Epithelial cell of esophagus (primary cell): ENCODE data around the gene CDK13.

Experiments used
- DNase-seq: peaks from one replicate; pipeline ENCODE4 v3.0.0; 2010; ENCODE audit warnings: low read depth
- H3K4me3 ChIP-seq: 2 replicates; pipeline ENCODE4 v1.5.1; 2011; ENCODE audit warnings: mild to moderate bottlenecking, low read length, control low read depth
- TF ChIP-seq, protein P1 (sequence below): IDR thresholded peaks from 2 replicates; pipeline ENCODE4 v1.5.1; 2011; ENCODE audit warnings: low read depth, mild to moderate bottlenecking, low read length, control low read depth, inconsistent platforms; ENCODE audit not compliant: insufficient read depth; ENCODE audit errors: missing control alignments

The CDK13 gene

DNA sequence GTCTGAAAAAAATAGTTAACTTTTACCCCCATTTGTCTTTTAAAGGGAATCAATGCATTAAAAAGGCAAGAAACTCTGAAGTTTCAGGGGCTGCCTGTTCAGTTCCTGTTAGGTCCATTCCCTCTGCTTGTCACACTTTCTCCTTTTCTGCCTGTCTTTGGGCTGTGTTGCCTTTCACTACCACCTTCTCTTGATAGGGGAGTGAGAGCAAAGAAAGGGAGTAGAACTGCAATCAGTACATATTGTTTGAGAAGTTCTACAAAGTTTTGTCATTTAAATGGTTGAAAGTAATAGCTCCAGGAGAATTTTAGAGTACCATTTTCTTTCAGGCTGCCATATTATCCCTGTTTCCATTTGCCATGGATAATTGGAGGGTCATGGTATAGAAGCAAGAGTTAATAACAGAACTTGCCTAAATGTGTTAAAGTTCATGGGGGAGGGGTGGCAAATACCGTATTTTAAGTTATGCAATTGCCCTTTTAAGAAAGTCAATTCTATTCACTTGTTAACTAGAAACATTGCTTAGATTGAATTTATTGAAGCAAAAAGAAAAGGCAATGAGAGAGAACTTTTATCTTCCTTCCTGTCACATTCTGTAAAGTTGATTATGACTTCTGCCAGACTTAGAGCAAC lies 145.8 kb downstream of the CDK13 start:
- H3K4me3 ChIP-seq: no peak overlapping the region
- no peak for DNase-seq
- TF ChIP-seq, protein P1, sequence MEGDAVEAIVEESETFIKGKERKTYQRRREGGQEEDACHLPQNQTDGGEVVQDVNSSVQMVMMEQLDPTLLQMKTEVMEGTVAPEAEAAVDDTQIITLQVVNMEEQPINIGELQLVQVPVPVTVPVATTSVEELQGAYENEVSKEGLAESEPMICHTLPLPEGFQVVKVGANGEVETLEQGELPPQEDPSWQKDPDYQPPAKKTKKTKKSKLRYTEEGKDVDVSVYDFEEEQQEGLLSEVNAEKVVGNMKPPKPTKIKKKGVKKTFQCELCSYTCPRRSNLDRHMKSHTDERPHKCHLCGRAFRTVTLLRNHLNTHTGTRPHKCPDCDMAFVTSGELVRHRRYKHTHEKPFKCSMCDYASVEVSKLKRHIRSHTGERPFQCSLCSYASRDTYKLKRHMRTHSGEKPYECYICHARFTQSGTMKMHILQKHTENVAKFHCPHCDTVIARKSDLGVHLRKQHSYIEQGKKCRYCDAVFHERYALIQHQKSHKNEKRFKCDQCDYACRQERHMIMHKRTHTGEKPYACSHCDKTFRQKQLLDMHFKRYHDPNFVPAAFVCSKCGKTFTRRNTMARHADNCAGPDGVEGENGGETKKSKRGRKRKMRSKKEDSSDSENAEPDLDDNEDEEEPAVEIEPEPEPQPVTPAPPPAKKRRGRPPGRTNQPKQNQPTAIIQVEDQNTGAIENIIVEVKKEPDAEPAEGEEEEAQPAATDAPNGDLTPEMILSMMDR: no peak

DNA sequence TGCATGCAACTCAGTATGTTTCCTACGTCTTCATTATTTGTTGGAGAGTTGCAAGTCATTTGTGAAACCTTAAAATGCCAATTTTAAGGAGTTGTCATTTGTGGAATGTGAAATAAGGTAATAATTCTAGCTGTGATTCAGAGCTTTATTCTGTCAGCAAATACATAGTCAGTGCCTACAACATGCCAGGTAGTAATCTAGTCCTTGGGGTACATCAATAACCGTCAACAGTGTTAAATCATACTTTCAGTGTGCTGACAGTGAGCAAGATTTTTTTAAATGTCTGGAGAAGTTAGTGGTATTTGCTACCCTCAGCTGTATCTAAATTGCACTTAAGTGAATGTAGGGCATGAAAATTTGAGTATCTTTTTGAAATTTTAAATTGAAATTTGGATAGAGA lies 147.7 kb downstream of the CDK13 start:
- no peak overlapping the region for H3K4me3 ChIP-seq
- TF ChIP-seq, protein P1: no peak
- no peak for DNase-seq

DNA sequence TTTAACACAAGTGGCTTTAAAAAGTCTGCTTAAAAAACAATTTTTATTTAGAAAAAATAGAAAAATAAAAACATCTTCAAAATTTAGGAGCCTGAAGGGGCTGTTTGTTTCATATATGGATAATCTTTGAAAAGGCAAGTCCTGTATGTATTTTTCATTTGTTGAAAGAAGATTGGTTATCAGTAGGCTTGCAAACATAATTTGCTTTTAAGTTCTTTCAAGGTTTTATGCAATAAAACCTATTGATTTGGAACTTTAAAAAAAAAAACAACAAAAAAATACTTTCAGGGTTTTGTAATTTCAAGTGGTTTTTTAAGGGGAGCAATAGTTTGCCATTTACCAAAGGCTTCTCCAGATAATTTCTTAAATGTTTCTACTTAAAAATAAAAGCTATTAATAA lies 148.8 kb downstream of the CDK13 start:
- H3K4me3 ChIP-seq: no peak overlapping the region
- TF ChIP-seq, protein P1: no peak
- DNase-seq: no peak

DNA sequence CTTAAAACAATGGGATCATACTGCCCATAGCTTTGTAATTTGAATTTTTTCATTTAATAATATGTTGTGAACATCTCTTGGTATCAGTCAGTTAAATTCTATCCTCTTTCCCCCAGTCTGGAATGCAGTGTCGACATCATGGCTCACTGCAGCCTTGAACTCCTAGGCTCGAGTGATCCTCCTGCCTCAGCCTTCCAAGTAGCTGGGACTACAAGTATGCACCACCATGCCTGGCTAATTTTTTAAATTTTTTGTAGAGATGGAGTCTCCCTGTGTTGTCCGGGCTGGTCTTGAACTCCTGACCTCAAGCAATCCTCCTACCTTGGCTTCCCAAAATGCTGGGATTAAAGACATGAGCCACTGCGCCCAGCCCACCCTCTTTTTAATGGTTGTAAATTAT lies 149.8 kb downstream of the CDK13 start:
- DNase-seq: no peak
- TF ChIP-seq, protein P1: no peak
- no peak overlapping the region for H3K4me3 ChIP-seq

DNA sequence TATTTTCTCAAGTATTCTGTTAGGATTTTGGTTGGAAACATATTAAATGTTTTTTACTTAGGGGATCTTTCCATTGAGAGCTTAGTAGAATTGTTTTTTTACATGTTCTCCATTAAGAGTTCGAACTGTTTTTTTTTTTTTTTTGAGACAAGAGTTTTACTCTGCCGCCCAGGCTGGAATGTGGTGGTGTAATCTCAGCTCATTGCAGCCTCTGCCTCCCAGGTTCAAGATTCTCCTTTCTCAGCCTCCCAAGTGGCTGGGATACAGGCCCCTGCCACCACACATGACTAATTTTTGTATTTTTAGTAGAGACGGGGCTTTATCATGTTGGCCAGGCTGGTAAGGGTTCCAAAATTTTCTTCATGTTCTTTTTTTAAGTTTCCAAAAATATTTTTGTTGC lies 151.1 kb downstream of the CDK13 start:
- no peak for DNase-seq
- TF ChIP-seq, protein P1: no peak
- H3K4me3 ChIP-seq: no peak overlapping the region

DNA sequence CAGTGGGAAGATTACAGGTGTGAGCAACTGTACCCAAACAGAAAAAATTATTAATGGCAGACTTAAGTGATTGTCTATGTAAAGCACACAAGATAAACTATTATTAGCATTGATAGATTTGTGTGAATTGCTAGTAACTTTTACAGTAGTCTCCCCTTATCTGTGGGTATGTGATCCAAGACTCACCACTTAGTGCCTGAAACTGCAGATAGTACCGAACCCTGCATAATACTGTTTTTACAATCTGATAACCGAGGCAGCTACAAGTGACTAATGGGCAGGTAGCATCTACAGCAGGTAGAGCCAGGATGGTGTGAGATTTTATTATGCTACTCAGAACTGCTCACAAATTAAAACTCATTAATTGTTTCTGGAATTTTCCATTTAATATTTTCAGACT lies 152.8 kb downstream of the CDK13 start:
- no peak overlapping the region for H3K4me3 ChIP-seq
- TF ChIP-seq, protein P1: no peak
- DNase-seq: no peak

DNA sequence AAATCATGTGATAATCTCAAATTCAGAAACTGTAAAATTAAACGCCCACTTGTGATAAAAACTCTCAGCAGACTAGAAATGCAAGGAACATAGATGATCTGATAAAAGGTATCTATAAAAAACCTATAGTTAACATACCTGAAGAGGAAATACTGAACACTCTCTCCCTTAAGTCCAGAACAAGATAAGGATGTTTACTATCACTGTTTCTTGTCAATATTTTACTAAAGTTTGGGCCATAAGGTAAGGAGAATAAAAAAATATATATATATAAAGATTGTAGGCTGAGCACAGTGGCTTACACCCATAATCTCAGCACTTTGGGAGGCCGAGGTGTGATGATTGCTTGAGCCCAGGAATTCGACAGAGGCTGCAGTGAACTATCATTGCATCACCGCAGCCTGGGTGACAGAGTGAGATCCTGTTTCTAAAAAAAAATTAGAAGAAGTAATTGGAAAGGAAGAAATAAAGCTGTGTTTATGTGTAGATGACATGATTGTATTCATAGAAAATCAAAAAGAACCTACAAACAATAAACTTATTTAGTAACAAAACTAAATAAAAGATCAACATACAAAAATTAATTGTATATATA lies 155.9 kb downstream of the CDK13 start:
- H3K4me3 ChIP-seq: no peak overlapping the region
- TF ChIP-seq, protein P1: no peak
- no peak for DNase-seq
